ENCODE data around the gene DENND1A. TPM values are rescaled to one million over a fixed set of nuclear protein-coding genes. Genes with fewer than 3 reads are reported as not detected.

DENND1A gene
- total RNA-seq, 1 experiment from 2014 or later: 23.5 TPM

- Mint-ChIP-seq H3K27ac (no peak overlapping the region; the same call in 1 of the 2 replicates), H3K36me3 (no peaks in the 10 kb centered on the region), H3K4me1 (peaks cover 3% of the 10 kb centered on the region; the same call in 1 of the 2 replicates), H3K4me3 (no peak overlapping the region), H3K27me3 (ENCODE audit: low read depth) (no peaks in the 10 kb centered on the region), H3K9me3 (no peaks in the 10 kb centered on the region)
- TF ChIP-seq, protein P1, sequence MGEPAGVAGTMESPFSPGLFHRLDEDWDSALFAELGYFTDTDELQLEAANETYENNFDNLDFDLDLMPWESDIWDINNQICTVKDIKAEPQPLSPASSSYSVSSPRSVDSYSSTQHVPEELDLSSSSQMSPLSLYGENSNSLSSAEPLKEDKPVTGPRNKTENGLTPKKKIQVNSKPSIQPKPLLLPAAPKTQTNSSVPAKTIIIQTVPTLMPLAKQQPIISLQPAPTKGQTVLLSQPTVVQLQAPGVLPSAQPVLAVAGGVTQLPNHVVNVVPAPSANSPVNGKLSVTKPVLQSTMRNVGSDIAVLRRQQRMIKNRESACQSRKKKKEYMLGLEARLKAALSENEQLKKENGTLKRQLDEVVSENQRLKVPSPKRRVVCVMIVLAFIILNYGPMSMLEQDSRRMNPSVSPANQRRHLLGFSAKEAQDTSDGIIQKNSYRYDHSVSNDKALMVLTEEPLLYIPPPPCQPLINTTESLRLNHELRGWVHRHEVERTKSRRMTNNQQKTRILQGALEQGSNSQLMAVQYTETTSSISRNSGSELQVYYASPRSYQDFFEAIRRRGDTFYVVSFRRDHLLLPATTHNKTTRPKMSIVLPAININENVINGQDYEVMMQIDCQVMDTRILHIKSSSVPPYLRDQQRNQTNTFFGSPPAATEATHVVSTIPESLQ (CRISPR knock-in tag; IDR thresholded peaks at IDR 0.05): no peak
- ATAC-seq: no peak
- ChIA-PET POLR2A (interaction anchor here (0.9 kb wide), 1 partner anchor 9 kb away, joined by 3 read pairs; no protein-coding TSS in a partner anchor), CTCF (interaction anchor here (1.0 to 2.0 kb wide), 4 partner anchors 63 to 570 kb away, joined by 3 to 5 read pairs (median 4); no protein-coding TSS in a partner anchor)
- DNase-seq (ENCODE audit: low spot score): no peak
Measured at GRCh38 chr9:123470991-123471770, 458.7 kb downstream of the DENND1A start.

- H3K9me3 Mint-ChIP-seq: no peaks in the 10 kb centered on the region
- TF ChIP-seq GABPB1 (CRISPR knock-in tag; IDR thresholded peaks at IDR 0.05) (peak; percentile 99), SP1 (CRISPR knock-in tag; conservative IDR thresholded peaks at IDR 0.05) (no peak), FOXP1 (CRISPR knock-in tag; IDR thresholded peaks at IDR 0.05; ENCODE audit: borderline replicate concordance) (no peak), RORB (CRISPR knock-in tag; IDR thresholded peaks at IDR 0.05) (no peak), ERG (CRISPR knock-in tag; IDR thresholded peaks at IDR 0.05) (no peak), JUN (CRISPR knock-in tag; IDR thresholded peaks at IDR 0.05) (no peak)
- TF ChIP-seq, protein P2, sequence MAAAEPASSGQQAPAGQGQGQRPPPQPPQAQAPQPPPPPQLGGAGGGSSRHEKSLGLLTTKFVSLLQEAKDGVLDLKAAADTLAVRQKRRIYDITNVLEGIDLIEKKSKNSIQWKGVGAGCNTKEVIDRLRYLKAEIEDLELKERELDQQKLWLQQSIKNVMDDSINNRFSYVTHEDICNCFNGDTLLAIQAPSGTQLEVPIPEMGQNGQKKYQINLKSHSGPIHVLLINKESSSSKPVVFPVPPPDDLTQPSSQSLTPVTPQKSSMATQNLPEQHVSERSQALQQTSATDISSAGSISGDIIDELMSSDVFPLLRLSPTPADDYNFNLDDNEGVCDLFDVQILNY (CRISPR knock-in tag; IDR thresholded peaks at IDR 0.05): no peak
- H3K27ac Mint-ChIP-seq: no peak overlapping the region; the same call in 1 of the 2 replicates
- DNase-seq (ENCODE audit: low spot score) (no peak), ATAC-seq (peak; percentile 19; the same call in 1 of the 2 replicates)
- no peaks in the 10 kb centered on the region for H3K27me3 Mint-ChIP-seq (ENCODE audit: low read depth)
- CTCF ChIA-PET: interaction anchor here (1.4 to 2.0 kb wide), 2 partner anchors 68 to 71 kb away, joined by 5 read pairs; no protein-coding TSS in a partner anchor
- no peak overlapping the region for H3K4me3 Mint-ChIP-seq
- POLR2A ChIA-PET: no interaction called here
- H3K36me3 Mint-ChIP-seq: no peaks in the 10 kb centered on the region
- peaks cover 3% of the 10 kb centered on the region; the same call in 1 of the 2 replicates for H3K4me1 Mint-ChIP-seq
Measured at GRCh38 chr9:123470121-123470782, 459.7 kb downstream of the DENND1A start.

DNA sequence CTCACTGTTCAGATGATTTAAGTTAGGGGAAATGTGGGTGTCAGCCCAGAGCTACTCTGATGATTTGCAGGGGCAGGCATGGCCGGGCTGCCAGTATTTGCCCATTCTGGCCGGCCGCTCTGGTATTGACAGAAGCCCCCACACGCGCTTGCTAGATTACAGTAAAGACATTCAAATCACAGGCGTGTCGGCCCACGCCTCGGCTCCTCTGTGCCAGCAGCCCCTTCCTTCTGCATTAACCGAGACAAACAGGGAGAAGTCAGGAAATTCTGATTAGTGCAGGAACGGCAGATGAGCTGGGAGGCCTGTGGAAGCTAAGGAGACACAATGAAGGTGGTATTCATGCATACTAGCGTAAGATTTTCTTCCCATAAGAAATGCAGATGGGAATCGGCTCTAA is 460.6 kb downstream of the DENND1A start:
- Mint-ChIP-seq H3K27ac (no peak overlapping the region), H3K27me3 (ENCODE audit: low read depth) (no peaks in the 10 kb centered on the region)
- POLR2A ChIA-PET: no interaction called here
- TF ChIP-seq TCF7 (CRISPR knock-in tag; IDR thresholded peaks at IDR 0.05; ENCODE audit: low read depth) (no peak), ZNF423 (CRISPR knock-in tag; IDR thresholded peaks at IDR 0.05) (no peak), RELA (CRISPR knock-in tag; IDR thresholded peaks at IDR 0.05; ENCODE audit: borderline replicate concordance) (no peak), STAT6 (CRISPR knock-in tag; conservative IDR thresholded peaks at IDR 0.05; ENCODE audit: low read depth) (no peak), GABPB1 (CRISPR knock-in tag; IDR thresholded peaks at IDR 0.05) (no peak), SP1 (CRISPR knock-in tag; conservative IDR thresholded peaks at IDR 0.05) (no peak), ZNF671 (CRISPR knock-in tag; IDR thresholded peaks at IDR 0.05) (no peak), NR1H2 (CRISPR knock-in tag; IDR thresholded peaks at IDR 0.05) (no peak)
- TF ChIP-seq, protein P3, sequence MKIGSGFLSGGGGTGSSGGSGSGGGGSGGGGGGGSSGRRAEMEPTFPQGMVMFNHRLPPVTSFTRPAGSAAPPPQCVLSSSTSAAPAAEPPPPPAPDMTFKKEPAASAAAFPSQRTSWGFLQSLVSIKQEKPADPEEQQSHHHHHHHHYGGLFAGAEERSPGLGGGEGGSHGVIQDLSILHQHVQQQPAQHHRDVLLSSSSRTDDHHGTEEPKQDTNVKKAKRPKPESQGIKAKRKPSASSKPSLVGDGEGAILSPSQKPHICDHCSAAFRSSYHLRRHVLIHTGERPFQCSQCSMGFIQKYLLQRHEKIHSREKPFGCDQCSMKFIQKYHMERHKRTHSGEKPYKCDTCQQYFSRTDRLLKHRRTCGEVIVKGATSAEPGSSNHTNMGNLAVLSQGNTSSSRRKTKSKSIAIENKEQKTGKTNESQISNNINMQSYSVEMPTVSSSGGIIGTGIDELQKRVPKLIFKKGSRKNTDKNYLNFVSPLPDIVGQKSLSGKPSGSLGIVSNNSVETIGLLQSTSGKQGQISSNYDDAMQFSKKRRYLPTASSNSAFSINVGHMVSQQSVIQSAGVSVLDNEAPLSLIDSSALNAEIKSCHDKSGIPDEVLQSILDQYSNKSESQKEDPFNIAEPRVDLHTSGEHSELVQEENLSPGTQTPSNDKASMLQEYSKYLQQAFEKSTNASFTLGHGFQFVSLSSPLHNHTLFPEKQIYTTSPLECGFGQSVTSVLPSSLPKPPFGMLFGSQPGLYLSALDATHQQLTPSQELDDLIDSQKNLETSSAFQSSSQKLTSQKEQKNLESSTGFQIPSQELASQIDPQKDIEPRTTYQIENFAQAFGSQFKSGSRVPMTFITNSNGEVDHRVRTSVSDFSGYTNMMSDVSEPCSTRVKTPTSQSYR (CRISPR knock-in tag; IDR thresholded peaks at IDR 0.05): no peak
- TF ChIP-seq, protein P4, sequence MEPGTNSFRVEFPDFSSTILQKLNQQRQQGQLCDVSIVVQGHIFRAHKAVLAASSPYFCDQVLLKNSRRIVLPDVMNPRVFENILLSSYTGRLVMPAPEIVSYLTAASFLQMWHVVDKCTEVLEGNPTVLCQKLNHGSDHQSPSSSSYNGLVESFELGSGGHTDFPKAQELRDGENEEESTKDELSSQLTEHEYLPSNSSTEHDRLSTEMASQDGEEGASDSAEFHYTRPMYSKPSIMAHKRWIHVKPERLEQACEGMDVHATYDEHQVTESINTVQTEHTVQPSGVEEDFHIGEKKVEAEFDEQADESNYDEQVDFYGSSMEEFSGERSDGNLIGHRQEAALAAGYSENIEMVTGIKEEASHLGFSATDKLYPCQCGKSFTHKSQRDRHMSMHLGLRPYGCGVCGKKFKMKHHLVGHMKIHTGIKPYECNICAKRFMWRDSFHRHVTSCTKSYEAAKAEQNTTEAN (CRISPR knock-in tag; IDR thresholded peaks at IDR 0.05): no peak

More for the DNA sequence above, 460.6 kb downstream of the DENND1A start:
- Mint-ChIP-seq H3K36me3 (no peaks in the 10 kb centered on the region), H3K9me3 (no peaks in the 10 kb centered on the region; the same call in 1 of the 2 replicates), H3K4me1 (peaks cover 3% of the 10 kb centered on the region; the same call in 1 of the 2 replicates), H3K4me3 (no peak overlapping the region)
- CTCF ChIA-PET: interaction anchor here (0.6 to 2.0 kb wide), 3 partner anchors 67 to 112 kb away, joined by 3 to 5 read pairs (median 5); no protein-coding TSS in a partner anchor
- DNase-seq (ENCODE audit: low spot score) (no peak), ATAC-seq (no peak)
